Activated effector memory CD4-positive, alpha-beta T cell treated with Interleukin-2 at 50 U/mL for 16 hours (primary cell): Measurements from ENCODE around the gene ATL1.

Experiments used
- DNase-seq: peaks from one replicate; pipeline ENCODE4 v3.0.0-alpha.2; 2020

Gene ATL1

GRCh38 chr14:50559990-50560930, at the start of gene ATL1:
TSS of gene ATL1 (plus strand) at chr14:50560145. CDS start at chr14:50560266, 121 bp downstream.
- DNase-seq = peak; percentile 16

DNA sequence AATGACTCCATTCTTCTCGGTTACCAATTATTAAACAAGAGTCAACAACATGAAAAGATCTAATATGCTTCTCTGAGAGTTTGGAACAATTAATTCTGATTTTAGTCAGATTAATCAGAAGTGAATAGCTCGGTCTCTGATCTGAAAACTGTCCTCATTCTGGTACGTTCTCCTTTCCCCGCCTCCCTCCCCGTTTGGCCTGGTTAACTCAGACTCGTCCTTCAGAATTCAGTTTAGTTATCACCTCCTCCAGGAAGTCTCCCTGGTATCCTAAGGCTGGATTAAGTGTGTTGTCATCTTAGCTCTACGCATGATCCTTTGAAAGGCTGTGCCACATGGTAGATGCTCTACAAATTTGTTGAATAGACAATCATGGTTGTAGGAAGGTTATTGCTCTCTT, 49.8 kb upstream of the ATL1 start:
- no peak for DNase-seq

DNA sequence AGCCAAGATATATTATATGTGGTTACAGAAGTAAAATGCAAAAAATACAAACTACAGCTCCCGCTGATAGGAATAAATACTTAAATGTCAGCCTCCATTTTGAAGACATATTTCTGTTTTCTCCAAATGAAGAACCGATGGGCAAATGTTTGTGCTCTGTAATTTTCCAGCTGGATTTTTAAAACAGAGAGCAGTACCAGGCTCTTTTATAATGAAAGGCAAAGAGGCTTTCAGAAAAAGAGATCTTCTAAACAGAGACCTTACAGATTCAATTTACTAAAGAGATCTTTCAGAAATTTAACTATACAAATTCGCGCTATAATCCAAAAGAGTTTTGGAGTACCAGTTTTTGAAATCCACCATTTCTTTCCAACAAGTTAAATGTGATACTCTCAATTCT, 47.5 kb upstream of the ATL1 start:
- DNase-seq = no peak

- DNase-seq = no peak
Measured at GRCh38 chr14:50516091-50516490, 43.9 kb upstream of the ATL1 start.

DNA sequence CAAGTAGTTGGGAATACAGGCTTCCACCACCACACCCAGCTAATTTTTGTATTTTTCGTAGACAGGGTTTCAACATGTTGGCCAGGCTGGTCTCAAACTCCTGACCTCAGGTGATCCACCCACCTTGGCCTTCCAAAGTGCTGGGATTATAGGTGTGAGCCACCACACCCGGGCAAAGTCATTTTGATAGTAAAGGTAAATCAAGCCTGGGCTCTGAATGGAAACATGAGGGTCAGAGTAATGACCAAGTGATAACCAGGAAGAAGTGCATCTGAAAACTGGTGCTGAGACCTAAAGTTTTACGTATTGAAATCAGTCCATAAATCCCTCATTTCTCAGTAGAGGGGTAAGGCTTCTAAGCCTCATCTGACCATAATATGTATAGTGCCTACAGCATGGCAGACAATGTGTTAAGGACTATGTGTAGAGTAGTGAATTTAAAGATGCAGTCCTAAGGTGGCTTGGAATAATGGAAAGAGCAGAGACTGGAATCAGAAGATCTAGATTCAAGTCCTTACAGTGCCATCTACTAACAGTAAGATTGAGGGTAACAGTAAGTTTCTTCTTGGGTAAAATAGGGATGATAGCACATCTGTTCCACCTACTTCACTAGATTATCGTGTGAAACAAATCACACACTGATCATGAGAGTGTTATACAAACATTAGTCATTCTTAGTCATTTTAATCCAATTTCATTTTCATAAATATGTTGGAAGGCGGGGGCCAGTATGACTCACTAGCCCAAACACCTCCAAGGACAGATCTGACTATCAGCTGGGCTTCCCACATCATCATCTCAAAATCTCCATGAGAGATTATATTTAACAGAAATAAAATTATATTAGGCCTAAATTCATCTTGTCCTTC, 38.8 kb upstream of the ATL1 start:
- no peak for DNase-seq

DNA sequence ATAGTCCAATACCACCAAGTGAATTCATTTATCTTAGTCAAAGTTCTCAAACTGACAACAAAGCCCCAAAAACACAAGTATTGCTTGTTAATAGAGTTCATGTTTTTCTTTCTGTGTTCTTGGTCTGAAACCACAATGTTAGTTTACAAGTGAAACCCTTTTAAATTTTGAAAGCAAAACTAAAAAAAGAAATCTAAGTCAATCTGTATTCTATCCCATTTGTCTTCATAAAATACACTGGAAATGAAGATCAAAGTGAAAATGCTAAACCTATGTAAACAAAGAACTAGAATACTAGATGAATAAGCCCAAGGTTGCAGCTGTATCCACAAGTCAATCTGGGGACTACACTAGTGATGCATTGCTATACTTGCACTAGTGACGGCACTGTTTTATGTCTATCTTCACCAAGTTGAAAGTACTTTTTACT, 38.0 kb upstream of the ATL1 start:
- no peak for DNase-seq

GRCh38 chr14:50523271-50524041, 36.5 kb upstream of the ATL1 start:
- DNase-seq = no peak

- no peak for DNase-seq
Measured at GRCh38 chr14:50524060-50524459, 35.9 kb upstream of the ATL1 start.

GRCh38 chr14:50524731-50525515, 35.0 kb upstream of the ATL1 start:
- no peak for DNase-seq

DNA sequence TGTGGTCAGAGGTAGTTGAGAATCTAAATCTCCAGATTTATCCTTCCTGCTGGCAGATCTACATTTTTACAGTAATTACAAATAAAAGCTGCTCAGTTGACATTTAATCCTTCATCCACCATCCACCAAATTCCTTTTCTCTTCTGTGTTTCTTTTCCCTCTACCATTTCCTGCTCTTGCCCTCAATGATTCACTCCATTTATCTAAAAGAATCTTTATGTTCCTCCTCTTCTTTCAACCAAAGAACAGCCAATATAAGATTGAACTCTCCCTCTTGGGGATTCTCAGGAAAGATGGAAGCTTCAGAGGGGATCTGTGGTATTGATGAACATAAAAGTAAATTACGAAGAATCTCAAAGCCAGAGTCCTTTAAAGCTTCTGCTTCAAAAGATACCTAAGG, 31.9 kb upstream of the ATL1 start:
- no peak for DNase-seq

GRCh38 chr14:50529288-50530179, 30.4 kb upstream of the ATL1 start:
- no peak for DNase-seq

DNA sequence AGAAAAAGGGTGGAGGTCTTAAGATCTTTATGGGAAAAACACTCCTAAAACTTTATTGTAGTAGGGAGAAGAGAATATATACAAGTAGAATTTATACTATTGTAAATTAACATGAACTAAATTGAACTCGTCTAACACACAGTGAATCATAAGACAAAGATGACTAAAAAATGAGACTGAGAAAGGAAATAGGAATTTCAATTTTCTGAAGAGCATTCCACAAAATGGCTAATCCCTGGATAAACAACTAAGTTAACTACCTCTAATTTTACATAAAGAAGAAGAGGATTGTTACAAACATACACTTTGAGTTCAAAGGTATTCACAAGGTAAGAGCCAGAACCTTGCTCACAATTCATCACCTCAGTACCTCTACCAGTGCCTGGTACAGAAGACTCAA, 29.6 kb upstream of the ATL1 start:
- DNase-seq = no peak

DNA sequence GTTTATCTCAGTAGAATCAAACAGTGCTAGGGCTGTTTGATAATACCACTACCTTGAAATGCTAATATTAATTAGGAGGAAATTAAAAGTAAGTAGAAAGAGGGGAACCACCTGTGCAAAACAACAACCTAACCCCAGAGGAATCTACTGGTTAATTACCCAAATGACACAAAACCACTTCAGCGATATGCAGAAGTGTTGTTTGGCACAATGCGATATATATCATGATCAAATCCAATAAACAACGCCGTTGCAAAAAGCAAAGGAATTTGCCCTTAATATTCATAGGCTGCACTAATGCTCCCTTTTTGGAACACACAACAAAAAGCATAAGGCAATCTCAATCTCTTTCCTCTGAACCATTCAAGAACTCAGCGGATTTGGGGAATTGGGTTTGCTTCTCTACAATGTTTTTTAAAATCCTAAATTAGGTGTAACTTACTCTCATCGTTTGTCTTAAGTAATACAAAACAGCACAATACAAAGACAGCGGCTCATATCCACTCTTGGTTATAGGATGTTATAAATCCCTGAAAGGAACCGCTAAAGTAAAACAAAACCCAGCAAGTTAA, 29.1 kb upstream of the ATL1 start:
- no peak for DNase-seq

GRCh38 chr14:50531595-50532501, 28.1 kb upstream of the ATL1 start:
- DNase-seq = peak; percentile 9

DNA sequence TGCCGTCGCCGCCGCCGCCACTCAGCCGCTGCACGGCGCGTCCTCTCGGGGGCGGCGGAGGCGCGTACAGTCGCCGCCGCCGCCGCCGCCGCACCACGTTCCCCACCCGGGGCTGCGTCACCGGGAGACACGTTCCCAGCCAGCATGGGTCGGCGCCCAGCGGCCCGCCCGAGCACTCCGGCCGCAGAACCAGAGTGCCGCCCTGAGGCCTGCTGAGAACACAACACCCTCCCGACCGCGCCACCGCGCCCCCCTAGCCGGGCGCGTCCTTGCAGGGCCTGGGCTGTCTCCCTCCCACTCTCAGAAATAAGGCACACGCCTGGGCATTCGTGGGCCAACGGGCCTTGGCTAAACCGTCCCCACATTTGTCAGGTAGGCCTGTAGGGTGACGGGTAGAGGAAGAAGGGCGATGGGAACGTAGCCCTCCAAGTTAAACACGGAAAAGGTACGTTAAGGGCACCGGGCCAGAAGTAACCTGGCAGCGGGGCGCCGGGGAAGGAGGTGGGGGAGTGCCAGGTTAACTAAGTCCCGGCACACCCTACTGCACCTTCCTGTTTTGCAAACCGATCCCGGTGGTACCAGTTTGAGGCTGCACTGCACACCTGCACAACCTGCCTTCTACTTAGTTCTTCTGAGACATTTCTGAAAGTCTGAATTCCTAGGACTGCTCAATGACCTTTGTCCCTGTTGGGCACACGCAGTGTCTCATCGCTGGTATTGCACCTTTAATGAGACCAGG, 27.3 kb upstream of the ATL1 start, which contains the start of gene MAP4K5:
MAP4K5 (minus strand) TSS at position 68 of the 739 bp plus-strand sequence. CDS start 520 bp downstream, outside the sequence.
- peak; percentile 82 for DNase-seq

DNA sequence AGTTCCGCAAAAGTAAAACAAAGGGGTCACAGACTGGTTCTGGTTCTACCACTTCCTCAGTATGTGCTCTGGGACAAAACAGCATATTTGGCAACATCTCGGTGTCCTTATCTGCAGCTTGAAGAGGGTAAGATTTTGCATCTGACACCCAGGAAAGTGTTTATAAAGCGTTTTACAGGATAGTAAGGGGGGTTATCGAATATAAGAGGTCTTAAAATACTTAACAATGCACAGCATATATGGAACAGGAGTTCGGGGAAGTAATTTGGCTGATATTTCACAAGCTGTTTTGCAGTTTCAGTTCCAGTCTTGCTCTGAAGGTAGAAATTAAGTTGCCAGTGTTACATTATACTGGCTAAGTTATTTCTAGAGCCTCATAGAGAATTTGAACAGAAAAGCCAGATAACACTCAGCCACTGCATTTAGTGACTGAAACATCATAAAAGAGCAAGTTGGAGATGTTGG, 26.7 kb upstream of the ATL1 start:
- no peak for DNase-seq

DNA sequence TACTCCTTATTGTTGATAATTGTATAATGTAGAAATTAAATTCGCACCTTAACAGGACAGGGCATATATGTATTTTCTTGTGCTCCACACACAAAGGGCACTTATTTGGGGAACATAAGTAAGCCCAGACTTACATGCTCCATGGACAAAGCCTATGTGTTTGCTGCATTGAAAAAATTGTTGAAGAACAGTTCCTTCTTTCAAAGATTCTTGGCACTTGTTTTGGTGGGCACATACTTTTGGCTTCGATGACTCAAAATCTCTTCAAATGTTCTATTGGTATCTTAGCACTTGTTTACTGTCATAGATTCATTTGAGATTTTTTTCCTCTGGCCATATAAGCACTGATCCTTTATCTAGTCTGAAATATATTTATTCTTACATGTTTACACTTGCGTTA, 26.1 kb upstream of the ATL1 start:
- DNase-seq = no peak

- DNase-seq = no peak
Measured at GRCh38 chr14:50534416-50534815, 25.5 kb upstream of the ATL1 start.

- DNase-seq = no peak
Measured at GRCh38 chr14:50534997-50535396, 24.9 kb upstream of the ATL1 start.
